HG02970 (cell line): ENCODE results near the gene IL6ST.
"Not testable (repeated sequence)": the region's sequence is repeated elsewhere in the genome, so short reads cannot be mapped to it uniquely, and the experiment has no call there.

Experiments
- ATAC-seq: cut with Tn5 transposase; IDR thresholded peaks from one replicate; pipeline ENCODE4 v1.9.1; 2021; ENCODE audit warnings: mild to moderate bottlenecking, moderate library complexity, moderate number of reproducible peaks; ENCODE audit not compliant: unreplicated experiment, low FRiP score

Gene IL6ST

GRCh38 chr5:55973296-55973695 lies 21.5 kb downstream of the IL6ST start:
- ATAC-seq = no peak

- ATAC-seq = no peak
Measured at GRCh38 chr5:55969956-55970355, 24.8 kb downstream of the IL6ST start.

GRCh38 chr5:55966284-55966683 lies 28.5 kb downstream of the IL6ST start:
- no peak for ATAC-seq

GRCh38 chr5:55965525-55965924 lies 29.2 kb downstream of the IL6ST start:
- no peak for ATAC-seq

- ATAC-seq = no peak
Measured at GRCh38 chr5:55960779-55961178, 34.0 kb downstream of the IL6ST start.

- ATAC-seq = no peak
Measured at GRCh38 chr5:55959208-55959607, 35.6 kb downstream of the IL6ST start.

- ATAC-seq = not testable (repeated sequence)
Measured at GRCh38 chr5:55941154-55941553, 53.6 kb downstream of the IL6ST start.

- ATAC-seq = not testable (repeated sequence)
Measured at GRCh38 chr5:55937598-55937997, 57.2 kb downstream of the IL6ST start.

- no peak for ATAC-seq
Measured at GRCh38 chr5:55936100-55936693, 58.6 kb downstream of the IL6ST start.

- no peak for ATAC-seq
Measured at GRCh38 chr5:55935371-55935770, 59.4 kb downstream of the IL6ST start.

- no peak for ATAC-seq
Measured at GRCh38 chr5:55934720-55935119, 60.0 kb downstream of the IL6ST start.

GRCh38 chr5:55934115-55934613 lies 60.6 kb downstream of the IL6ST start:
- ATAC-seq = no peak

GRCh38 chr5:55933377-55934114 lies 61.2 kb downstream of the IL6ST start:
- no peak for ATAC-seq

- no peak for ATAC-seq
Measured at GRCh38 chr5:55932700-55933099, 62.1 kb downstream of the IL6ST start.

- ATAC-seq = no peak
Measured at GRCh38 chr5:55929020-55929799, 65.6 kb downstream of the IL6ST start.

GRCh38 chr5:55927861-55928655 lies 66.7 kb downstream of the IL6ST start:
- ATAC-seq = no peak

- no peak for ATAC-seq
Measured at GRCh38 chr5:55926476-55926875, 68.3 kb downstream of the IL6ST start.

GRCh38 chr5:55925712-55926111 lies 69.1 kb downstream of the IL6ST start:
- ATAC-seq = no peak

GRCh38 chr5:55925181-55925580 lies 69.6 kb downstream of the IL6ST start:
- ATAC-seq = no peak

GRCh38 chr5:55924744-55925143 lies 70.0 kb downstream of the IL6ST start:
- ATAC-seq = no peak
